ENCODE measurements around the gene CADM2.

CADM2 gene

DNA sequence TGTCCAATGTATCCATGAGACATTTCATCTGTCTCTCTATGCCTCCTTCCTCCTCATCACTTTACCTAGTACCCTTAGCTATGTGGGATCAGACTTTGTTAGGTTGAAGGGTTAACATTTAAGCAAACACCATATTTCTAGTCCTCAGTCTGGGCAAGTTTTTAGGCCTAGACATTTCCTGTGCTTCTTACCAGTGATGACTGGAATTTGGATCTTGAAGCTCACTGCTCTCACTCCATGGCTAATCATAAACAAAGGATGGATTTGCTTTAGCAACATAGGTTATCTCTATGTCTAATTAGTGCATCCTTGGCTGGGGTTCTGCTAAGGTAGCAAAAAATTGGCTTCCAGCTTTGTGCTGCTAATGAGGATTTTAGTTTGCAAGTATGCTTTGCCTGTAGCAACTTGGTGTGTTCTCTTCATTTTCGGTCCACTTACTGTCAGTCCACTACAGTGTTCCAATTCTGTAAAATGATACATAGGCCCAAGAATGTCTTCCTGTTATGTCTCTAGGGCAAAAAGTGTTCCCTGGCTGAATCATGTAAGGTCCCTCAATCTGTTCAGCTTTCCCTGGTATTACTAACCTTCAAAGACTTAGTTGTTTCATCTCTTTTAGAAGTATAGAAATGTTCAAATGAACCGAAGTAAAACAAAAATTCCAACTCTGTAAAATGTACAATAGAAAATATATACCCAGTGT, 615.4 kb downstream of the CADM2 start:
- TF ChIP-seq, protein P1, sequence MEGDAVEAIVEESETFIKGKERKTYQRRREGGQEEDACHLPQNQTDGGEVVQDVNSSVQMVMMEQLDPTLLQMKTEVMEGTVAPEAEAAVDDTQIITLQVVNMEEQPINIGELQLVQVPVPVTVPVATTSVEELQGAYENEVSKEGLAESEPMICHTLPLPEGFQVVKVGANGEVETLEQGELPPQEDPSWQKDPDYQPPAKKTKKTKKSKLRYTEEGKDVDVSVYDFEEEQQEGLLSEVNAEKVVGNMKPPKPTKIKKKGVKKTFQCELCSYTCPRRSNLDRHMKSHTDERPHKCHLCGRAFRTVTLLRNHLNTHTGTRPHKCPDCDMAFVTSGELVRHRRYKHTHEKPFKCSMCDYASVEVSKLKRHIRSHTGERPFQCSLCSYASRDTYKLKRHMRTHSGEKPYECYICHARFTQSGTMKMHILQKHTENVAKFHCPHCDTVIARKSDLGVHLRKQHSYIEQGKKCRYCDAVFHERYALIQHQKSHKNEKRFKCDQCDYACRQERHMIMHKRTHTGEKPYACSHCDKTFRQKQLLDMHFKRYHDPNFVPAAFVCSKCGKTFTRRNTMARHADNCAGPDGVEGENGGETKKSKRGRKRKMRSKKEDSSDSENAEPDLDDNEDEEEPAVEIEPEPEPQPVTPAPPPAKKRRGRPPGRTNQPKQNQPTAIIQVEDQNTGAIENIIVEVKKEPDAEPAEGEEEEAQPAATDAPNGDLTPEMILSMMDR (IDR thresholded peaks at IDR 0.05), result no peak
- no peak overlapping the region for H3K4me3 ChIP-seq
- no peak overlapping the region for H3K27ac ChIP-seq
- DNase-seq (ENCODE audit: low spot score), result no peak

DNA sequence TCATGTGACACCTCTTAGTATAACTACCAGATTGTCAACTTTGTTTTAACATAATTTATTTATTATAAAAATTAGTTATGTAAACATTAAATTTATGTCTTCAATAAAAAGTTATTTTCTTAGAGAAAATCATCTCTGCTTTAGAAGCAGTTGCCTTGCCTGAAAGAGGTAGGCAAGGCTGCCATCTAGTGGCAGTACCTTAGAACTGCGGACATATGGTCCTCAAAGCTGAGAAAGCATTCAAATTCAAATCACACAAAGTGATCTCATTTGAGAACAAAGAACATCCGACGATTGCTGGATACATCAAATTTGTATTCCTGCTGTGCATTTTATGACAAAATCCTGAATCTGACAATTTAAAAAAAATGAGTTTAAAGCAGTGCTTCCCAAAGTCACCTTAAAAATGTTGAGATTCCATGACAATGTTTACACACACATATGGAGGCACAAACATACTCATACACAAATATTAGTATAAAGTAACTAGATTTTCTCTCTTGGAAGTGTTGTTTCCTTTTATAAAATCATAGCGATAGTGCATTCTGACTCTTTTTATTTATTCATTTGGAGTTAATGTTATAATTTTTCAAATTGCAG, 617.4 kb downstream of the CADM2 start:
- TF ChIP-seq, protein P1 (IDR thresholded peaks at IDR 0.05), result peak; percentile 54
- Histone ChIP-seq H3K4me3 (no peak overlapping the region), H3K27ac (no peak overlapping the region)
- DNase-seq (ENCODE audit: low spot score), result no peak

DNA sequence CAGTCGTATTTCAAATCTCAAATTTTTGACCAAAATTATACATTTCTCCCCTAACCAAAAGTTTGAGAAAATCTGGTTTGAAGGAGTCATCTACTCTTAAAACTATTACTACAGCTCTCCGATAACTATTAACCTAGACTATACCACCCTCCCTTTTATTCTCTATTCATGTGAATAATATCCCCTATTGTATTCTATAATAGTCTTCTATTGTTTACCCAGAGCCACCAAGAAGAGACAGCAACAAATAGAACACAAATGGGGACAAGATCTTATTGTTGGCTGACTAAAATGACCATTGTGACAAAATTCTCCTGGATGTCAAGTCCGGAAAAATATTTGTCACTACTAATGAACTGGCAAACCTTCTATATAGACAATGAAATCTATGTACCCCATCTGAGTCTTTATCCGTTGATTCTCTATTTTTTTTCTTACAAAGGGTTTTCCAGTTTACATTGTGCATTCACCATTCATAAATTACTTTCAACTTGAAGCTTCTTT, 618.0 kb downstream of the CADM2 start:
- Histone ChIP-seq H3K4me3 (no peak overlapping the region), H3K27ac (no peak overlapping the region)
- no peak for DNase-seq (ENCODE audit: low spot score)
- TF ChIP-seq, protein P1 (IDR thresholded peaks at IDR 0.05), result no peak

DNA sequence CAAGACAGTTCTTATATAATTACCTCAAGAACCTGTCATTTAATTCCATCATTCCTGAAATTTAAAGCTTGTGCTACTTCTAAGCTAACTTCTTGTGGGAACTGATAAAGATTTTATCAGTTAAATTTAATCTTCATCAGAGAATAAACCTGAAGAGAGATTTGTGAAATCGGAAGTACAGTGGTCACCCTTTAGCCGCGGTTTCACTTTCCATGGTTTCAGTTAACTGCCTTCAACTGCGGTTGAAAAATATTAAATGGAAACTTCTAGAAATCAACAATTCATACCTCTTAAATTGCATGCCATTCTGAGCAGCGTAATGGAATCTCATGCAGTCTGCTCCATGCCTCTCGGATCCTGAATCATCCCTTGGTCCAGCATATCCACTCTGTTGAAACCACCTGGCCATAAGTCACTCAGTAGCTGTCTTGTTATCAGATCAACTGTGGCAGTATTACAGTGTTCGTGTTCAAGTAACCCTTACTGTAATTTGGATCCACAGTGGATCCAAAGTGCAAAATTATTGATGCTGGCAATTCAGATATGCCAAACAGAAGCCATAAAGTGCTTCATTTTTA, 626.1 kb downstream of the CADM2 start:
- H3K4me3 ChIP-seq, result no peak overlapping the region
- no peak for DNase-seq (ENCODE audit: low spot score)
- no peak overlapping the region for H3K27ac ChIP-seq
- TF ChIP-seq, protein P1 (IDR thresholded peaks at IDR 0.05), result no peak

DNA sequence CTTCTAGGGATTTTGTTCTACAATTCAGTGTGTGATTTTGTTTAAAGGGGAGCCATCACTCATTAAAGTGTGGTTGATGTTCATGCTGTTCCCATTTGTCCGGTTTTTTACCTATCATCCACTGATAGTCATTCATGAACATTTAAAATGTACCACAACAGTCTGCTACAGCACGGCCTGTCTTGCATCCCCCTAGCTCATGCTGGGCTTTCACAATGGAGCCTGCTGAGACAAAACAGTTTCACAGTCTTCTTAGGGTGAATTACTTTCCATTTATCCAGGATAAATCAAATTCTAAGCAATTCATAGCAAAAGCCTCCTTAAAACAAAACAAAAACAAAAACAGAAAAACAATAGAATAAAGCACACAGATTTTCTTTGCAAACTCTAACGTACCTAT, 627.2 kb downstream of the CADM2 start:
- no peak for DNase-seq (ENCODE audit: low spot score)
- H3K27ac ChIP-seq, result no peak overlapping the region
- TF ChIP-seq, protein P1 (IDR thresholded peaks at IDR 0.05), result no peak
- H3K4me3 ChIP-seq, result no peak overlapping the region

DNA sequence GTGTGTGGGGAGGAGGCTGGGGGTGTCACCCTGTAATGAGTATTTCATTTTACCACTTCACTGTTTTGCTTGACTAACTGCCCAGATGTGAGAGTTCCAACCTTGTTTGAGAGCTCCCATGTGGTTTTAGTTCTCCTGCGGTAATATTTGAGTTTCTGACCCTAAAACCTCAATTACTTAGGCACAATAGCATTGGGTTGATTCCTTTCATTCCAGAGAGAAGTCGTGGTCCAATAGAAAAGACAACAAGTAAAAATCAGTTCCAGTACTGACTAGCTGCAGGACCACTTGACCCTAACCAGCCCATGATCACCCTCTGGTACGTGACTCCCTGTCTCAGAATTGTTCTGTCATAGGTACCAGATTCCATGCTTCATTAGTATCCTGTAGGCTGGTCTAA, 630.4 kb downstream of the CADM2 start:
- no peak overlapping the region for H3K27ac ChIP-seq
- DNase-seq (ENCODE audit: low spot score), result no peak
- TF ChIP-seq, protein P1 (IDR thresholded peaks at IDR 0.05), result no peak
- H3K4me3 ChIP-seq, result no peak overlapping the region

Data from coronary artery (tissue), 2 donors.